Kidney (tissue), 14 donors: ENCODE results near the gene AMMECR1L. TPM values are rescaled to one million over a fixed set of nuclear protein-coding genes. Genes with fewer than 3 reads are reported as not detected.
"Not testable (repeated sequence)": the region's sequence is repeated elsewhere in the genome, so short reads cannot be mapped to it uniquely, and the experiment has no call there.

Experiments used
- DNase-seq, 5 donors: peaks; one replicate each; pipeline ENCODE4 v3.0.0-alpha.2; 2013 to 2020
- FAIRE-seq: peaks from 2 replicates; lab custom pipeline; 2012; peaks lifted over from hg19 to GRCh38; lab: Jason Lieb, UNC
- H3K27ac ChIP-seq, 2 donors: one replicate each; pipeline ENCODE4 v1.7.0; 2013; ENCODE audit warnings: low read depth in 2 of 2, low read length in 2 of 2, inconsistent platforms in 1 of 2
- H3K27me3 ChIP-seq: one replicate; pipeline ENCODE4 v1.7.1; 2013; ENCODE audit warnings: low read length, inconsistent platforms; ENCODE audit not compliant: control insufficient read depth, insufficient read depth
- H3K36me3 ChIP-seq, 3 donors: one replicate each; pipeline versions ENCODE4 v1.7.0 to v1.7.1; 2013; ENCODE audit warnings: low read length in 3 of 3, control low read depth in 1 of 3, inconsistent platforms in 1 of 3; ENCODE audit not compliant: insufficient read depth in 3 of 3, control insufficient read depth in 2 of 3
- H3K4me1 ChIP-seq, 3 donors: one replicate each; pipeline versions ENCODE4 v1.7.0 to v1.7.1; 2013; ENCODE audit warnings: low read length in 3 of 3, inconsistent platforms in 1 of 3, low read depth in 1 of 3; ENCODE audit not compliant: control insufficient read depth in 2 of 3, insufficient read depth in 2 of 3
- H3K4me3 ChIP-seq, 3 donors: one replicate each; pipeline versions ENCODE4 v1.7.0 to v1.8.1; 2013; ENCODE audit warnings: low read length in 3 of 3, control low read depth in 1 of 3, inconsistent platforms in 1 of 3
- H3K9ac ChIP-seq, 3 donors: one replicate each; pipeline versions ENCODE4 v1.7.0 to v1.7.1; 2013; ENCODE audit warnings: low read length in 3 of 3, control low read depth in 1 of 3, inconsistent platforms in 1 of 3
- H3K9me3 ChIP-seq, 3 donors: one replicate each; pipeline versions ENCODE4 v1.7.0 to v1.7.1; 2013; ENCODE audit warnings: low read length in 3 of 3, control low read depth in 1 of 3, inconsistent platforms in 1 of 3; ENCODE audit not compliant: control insufficient read depth in 2 of 3, insufficient read depth in 1 of 3
- intact Hi-C: fragments of 100-400 bp; cut with DNase I; formaldehyde crosslinking; loops from one replicate; pipeline ENCODE4 v1.11.1; 2022
- polyA plus RNA-seq: library from polyadenylated mRNA; stranded (reverse); fragments of 350-450 nt; fragmentation: Illumina TruSeq; extraction: RNeasy Lipid Tissue Mini Kit (QIAGEN cat#74804); gene quantifications from one replicate; pipeline ENCODE4 v1.2.3, GENCODE V29; 2014; ENCODE audit warnings: low read depth, low replicate concordance; ENCODE audit not compliant: insufficient read depth
- total RNA-seq: library from RNA; stranded (reverse); fragmentation: NEBNext Ultra II Directional; extraction: Animal tissue kit (Norgen Biotek cat#: 25700); gene quantifications from one replicate; pipeline ENCODE4 v1.2.1, GENCODE V29; 2021
- TF ChIP-seq, protein P1 (sequence below): IDR thresholded peaks from 3 replicates; pipeline ENCODE4 v1.5.1; 2012; ENCODE audit warnings: mild to moderate bottlenecking, moderate library complexity, borderline replicate concordance; ENCODE audit not compliant: insufficient read depth; ENCODE audit errors: extremely low read depth
- donor health status: control.
- donor health status: control.
- donor health status: control.
- donor health status: control.
- donor health status: control.
- donor health status: DM: yes; HTN: yes; CAD: no.
- donor health status: Normal renal cell carcinoma (clear cell type).

AMMECR1L gene
- total and polyA plus RNA-seq, 2 donors from 2014 or later: 6.3 to 16.4 TPM

DNA sequence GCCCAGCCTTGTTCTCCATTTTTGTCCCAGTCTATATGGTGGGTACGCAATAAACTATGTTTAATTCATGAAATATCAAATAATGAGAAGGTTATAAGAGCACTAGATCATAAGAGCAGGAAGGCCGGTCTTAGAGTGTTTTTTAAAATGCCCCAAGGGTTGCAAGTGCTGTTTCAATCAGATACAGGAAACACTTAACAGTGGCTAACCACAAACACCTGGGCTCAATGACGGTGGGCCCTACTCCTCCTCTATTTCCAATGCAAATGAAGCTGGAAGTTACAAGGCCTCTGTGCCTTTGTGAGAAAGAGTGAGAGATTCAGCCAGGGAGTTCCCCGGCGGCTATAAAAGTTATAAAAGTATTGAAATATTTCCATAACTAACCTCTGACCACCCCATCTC lies 55.9 kb downstream of the AMMECR1L start:
- Histone ChIP-seq H3K4me1 (no peaks in the 10 kb centered on the region), H3K9ac (no peak overlapping the region), H3K36me3 (no peaks in the 10 kb centered on the region), H3K9me3 (no peaks in the 10 kb centered on the region), H3K27me3 (no peaks in the 10 kb centered on the region), H3K4me3 (no peak overlapping the region), H3K27ac (no peak overlapping the region)
- intact Hi-C loops: no loop called here
- DNase-seq (peak in 3 of 5 donors; percentile 39 to 69 (median 69)), FAIRE-seq (no peak)
- TF ChIP-seq, protein P1, sequence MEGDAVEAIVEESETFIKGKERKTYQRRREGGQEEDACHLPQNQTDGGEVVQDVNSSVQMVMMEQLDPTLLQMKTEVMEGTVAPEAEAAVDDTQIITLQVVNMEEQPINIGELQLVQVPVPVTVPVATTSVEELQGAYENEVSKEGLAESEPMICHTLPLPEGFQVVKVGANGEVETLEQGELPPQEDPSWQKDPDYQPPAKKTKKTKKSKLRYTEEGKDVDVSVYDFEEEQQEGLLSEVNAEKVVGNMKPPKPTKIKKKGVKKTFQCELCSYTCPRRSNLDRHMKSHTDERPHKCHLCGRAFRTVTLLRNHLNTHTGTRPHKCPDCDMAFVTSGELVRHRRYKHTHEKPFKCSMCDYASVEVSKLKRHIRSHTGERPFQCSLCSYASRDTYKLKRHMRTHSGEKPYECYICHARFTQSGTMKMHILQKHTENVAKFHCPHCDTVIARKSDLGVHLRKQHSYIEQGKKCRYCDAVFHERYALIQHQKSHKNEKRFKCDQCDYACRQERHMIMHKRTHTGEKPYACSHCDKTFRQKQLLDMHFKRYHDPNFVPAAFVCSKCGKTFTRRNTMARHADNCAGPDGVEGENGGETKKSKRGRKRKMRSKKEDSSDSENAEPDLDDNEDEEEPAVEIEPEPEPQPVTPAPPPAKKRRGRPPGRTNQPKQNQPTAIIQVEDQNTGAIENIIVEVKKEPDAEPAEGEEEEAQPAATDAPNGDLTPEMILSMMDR: no peak

GRCh38 chr2:127826708-127827107 lies 59.0 kb downstream of the AMMECR1L start:
- H3K4me3 ChIP-seq, H3K4me1 ChIP-seq, FAIRE-seq, H3K9ac ChIP-seq, H3K27ac ChIP-seq, DNase-seq, H3K9me3 ChIP-seq, H3K27me3 ChIP-seq, intact Hi-C loops, H3K36me3 ChIP-seq: not testable (repeated sequence)

DNA sequence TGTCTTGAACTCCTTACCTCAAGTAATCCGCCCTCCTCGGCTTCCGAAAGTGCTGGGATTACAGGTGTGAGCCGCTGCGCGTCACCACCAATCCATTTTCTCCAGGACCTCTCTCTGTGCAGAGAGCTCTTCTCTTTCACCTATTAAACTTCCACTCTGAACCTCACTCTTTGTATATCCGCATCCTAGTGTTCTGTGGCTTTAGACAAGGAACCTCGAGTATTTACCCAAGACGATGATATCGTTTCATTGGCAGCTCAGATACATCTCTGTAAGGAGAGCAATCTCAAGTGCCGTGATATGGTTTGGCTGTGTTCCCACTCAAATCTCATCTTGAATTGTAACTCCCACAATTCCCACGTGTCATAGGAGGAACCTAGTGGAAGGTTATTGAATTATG lies 59.7 kb downstream of the AMMECR1L start:
- Histone ChIP-seq H3K9ac (no peak overlapping the region), H3K4me1 (no peaks in the 10 kb centered on the region), H3K9me3 (peaks cover 0 to 4% (median under 1%) of the 10 kb centered on the region in 3 donors), H3K27ac (no peak overlapping the region), H3K36me3 (no peaks in the 10 kb centered on the region), H3K4me3 (no peak overlapping the region), H3K27me3 (no peaks in the 10 kb centered on the region)
- no peak for DNase-seq
- intact Hi-C loops: no loop called here
- no peak for FAIRE-seq
- TF ChIP-seq, protein P1: no peak

GRCh38 chr2:127820080-127820668 lies 65.6 kb downstream of the AMMECR1L start:
- Histone ChIP-seq H3K36me3 (no peaks in the 10 kb centered on the region), H3K9ac (no peak overlapping the region), H3K4me1 (no peaks in the 10 kb centered on the region), H3K27ac (no peak overlapping the region), H3K9me3 (peaks cover 0 to 23% (median 5%) of the 10 kb centered on the region in 3 donors), H3K27me3 (no peaks in the 10 kb centered on the region), H3K4me3 (no peak overlapping the region)
- FAIRE-seq: no peak
- no peak for DNase-seq
- intact Hi-C loops: no loop called here
- TF ChIP-seq, protein P1: no peak
